Stomach (tissue), 4 donors: Measurements from ENCODE around the gene SLC25A23.

Experiments
- POLR2A ChIP-seq, 4 donors: fragments of 450-650 bp; IDR thresholded peaks; one replicate each; pipeline ENCODE4 v1.6.1; 2016; ENCODE audit warnings: antibody characterized with exemption in 4 of 4, control low read depth in 2 of 4, mild to moderate bottlenecking in 1 of 4, moderate library complexity in 1 of 4
- POLR2AphosphoS5 ChIP-seq, 3 donors: sonication (generic); formaldehyde crosslinking; IDR thresholded peaks; one replicate each; pipeline ENCODE4 v1.6.1; 2016; ENCODE audit warnings: antibody characterized with exemption in 3 of 3
- TF ChIP-seq, protein P1 (sequence below), 7 experiments: fragments of 450-650 bp in 4 of 7; fragments of 200-600 bp in 3 of 7; sonication (generic) in 3 of 7; IDR thresholded peaks; one replicate each; pipeline ENCODE4 v1.5.1; 2016 to 2019; ENCODE audit warnings: antibody characterized with exemption in 7 of 7, control low read depth in 2 of 7, mild to moderate bottlenecking in 1 of 7

DNA sequence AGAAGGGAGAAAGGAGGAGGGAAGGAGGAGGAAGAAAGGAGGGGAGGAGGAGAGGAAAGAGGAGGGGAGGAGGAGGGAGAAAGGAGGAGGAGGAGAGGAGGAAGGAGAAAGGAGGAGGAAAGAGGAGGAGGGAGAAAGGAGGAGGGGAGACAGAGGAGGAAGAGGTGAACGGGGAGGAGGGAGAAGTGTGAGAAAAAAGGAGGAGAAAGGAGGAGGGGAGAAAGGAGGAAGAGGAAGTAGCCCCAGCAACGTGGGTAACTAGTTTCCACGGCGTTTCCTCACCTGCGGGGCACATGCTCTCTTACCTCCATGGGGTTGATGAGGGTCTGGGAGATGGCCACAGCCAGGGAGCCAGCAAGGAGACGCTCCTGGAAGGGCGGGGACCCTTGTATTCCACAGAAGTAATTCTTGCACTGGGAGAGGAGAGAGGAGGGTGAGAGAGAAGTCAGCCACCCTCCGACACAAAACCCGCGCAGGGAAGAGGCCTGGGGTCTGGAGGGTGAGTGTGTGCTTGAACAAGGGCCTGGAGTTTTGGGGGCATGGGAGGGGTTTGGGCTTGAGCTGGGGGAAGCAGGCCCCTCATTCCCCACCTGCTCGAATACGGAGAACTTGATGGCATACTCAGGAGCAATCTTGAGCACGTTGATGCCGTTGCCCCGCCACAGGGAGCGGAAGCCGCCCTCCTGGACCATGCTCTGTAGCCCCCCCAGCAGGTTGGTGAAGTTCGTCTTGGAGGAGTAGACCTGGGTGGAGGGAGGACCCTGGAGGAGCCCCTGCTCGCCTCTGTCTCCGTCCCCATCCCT, 30.0 kb downstream of the SLC25A23 start:
- TF ChIP-seq POLR2A (IDR thresholded peaks at IDR 0.05) (no peak), POLR2AphosphoS5 (IDR thresholded peaks at IDR 0.05) (no peak)
- TF ChIP-seq, protein P1, sequence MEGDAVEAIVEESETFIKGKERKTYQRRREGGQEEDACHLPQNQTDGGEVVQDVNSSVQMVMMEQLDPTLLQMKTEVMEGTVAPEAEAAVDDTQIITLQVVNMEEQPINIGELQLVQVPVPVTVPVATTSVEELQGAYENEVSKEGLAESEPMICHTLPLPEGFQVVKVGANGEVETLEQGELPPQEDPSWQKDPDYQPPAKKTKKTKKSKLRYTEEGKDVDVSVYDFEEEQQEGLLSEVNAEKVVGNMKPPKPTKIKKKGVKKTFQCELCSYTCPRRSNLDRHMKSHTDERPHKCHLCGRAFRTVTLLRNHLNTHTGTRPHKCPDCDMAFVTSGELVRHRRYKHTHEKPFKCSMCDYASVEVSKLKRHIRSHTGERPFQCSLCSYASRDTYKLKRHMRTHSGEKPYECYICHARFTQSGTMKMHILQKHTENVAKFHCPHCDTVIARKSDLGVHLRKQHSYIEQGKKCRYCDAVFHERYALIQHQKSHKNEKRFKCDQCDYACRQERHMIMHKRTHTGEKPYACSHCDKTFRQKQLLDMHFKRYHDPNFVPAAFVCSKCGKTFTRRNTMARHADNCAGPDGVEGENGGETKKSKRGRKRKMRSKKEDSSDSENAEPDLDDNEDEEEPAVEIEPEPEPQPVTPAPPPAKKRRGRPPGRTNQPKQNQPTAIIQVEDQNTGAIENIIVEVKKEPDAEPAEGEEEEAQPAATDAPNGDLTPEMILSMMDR (IDR thresholded peaks at IDR 0.05): no peak
